Measurements from ENCODE around the gene CADM3.

DNA sequence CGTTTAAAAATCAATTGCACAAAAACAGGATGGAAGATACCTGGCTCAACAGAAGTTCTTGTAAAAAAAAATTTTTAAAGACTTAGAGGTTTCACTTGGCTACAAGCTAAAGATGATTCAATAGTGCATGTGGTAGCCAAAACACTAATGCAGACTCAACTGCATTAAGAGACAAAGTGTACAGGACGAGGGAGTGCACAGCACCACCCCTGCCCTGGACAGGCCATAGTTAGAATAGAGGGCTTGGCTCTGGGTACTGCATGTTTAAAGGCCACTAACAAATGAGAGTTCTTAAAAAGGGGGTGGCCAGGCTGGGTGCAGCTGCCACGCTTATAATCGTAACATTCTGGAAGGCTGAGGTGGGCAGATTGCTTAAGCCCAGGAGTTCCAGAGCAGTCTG, 41.2 kb downstream of the CADM3 start:
- TF ChIP-seq NRF1 (IDR thresholded peaks at IDR 0.05; ENCODE audit: low read depth, low read length), result no peak
- no peak for TF ChIP-seq JUN (IDR thresholded peaks at IDR 0.05; ENCODE audit: low read depth, low read length)
- TF ChIP-seq, protein P1, sequence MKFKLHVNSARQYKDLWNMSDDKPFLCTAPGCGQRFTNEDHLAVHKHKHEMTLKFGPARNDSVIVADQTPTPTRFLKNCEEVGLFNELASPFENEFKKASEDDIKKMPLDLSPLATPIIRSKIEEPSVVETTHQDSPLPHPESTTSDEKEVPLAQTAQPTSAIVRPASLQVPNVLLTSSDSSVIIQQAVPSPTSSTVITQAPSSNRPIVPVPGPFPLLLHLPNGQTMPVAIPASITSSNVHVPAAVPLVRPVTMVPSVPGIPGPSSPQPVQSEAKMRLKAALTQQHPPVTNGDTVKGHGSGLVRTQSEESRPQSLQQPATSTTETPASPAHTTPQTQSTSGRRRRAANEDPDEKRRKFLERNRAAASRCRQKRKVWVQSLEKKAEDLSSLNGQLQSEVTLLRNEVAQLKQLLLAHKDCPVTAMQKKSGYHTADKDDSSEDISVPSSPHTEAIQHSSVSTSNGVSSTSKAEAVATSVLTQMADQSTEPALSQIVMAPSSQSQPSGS (IDR thresholded peaks at IDR 0.05; ENCODE audit: low read length), result no peak
- TF ChIP-seq, protein P2, sequence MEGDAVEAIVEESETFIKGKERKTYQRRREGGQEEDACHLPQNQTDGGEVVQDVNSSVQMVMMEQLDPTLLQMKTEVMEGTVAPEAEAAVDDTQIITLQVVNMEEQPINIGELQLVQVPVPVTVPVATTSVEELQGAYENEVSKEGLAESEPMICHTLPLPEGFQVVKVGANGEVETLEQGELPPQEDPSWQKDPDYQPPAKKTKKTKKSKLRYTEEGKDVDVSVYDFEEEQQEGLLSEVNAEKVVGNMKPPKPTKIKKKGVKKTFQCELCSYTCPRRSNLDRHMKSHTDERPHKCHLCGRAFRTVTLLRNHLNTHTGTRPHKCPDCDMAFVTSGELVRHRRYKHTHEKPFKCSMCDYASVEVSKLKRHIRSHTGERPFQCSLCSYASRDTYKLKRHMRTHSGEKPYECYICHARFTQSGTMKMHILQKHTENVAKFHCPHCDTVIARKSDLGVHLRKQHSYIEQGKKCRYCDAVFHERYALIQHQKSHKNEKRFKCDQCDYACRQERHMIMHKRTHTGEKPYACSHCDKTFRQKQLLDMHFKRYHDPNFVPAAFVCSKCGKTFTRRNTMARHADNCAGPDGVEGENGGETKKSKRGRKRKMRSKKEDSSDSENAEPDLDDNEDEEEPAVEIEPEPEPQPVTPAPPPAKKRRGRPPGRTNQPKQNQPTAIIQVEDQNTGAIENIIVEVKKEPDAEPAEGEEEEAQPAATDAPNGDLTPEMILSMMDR (IDR thresholded peaks at IDR 0.05; ENCODE audit: control extremely low read depth in 1 of 3, insufficient read depth in 1 of 3, low read depth in 1 of 3, low read length in 3 of 3), result no peak
- no peak for TF ChIP-seq HDAC6 (IDR thresholded peaks at IDR 0.05; ENCODE audit: low read depth, low read length)
- TF ChIP-seq EP300 (IDR thresholded peaks at IDR 0.05; ENCODE audit: borderline replicate concordance in 1 of 2, low read depth in 2 of 2, low read length in 2 of 2), result no peak
- TF ChIP-seq POLR2AphosphoS5 (IDR thresholded peaks at IDR 0.05; ENCODE audit: low read depth, low read length), result no peak
- TF ChIP-seq EZH2 (IDR thresholded peaks at IDR 0.05; ENCODE audit: low read depth, low read length, severe bottlenecking), result no peak

Data from H1 (cell line).